GM18870 (cell line): ENCODE measurements around the gene ITGB3.

Experiments used
- ATAC-seq: cut with Tn5 transposase; IDR thresholded peaks from one replicate; pipeline ENCODE4 v1.9.1; 2021; ENCODE audit warnings: moderate library complexity; ENCODE audit not compliant: unreplicated experiment

Gene ITGB3

GRCh38 chr17:47274319-47275069 lies 20.9 kb downstream of the ITGB3 start:
- no peak for ATAC-seq

GRCh38 chr17:47275245-47275984 lies 21.8 kb downstream of the ITGB3 start:
- ATAC-seq: no peak

- no peak for ATAC-seq
Observed at GRCh38 chr17:47276444-47276843, 22.8 kb downstream of the ITGB3 start.

GRCh38 chr17:47276868-47277267 lies 23.2 kb downstream of the ITGB3 start:
- no peak for ATAC-seq

GRCh38 chr17:47277921-47278320 lies 24.3 kb downstream of the ITGB3 start:
- ATAC-seq: no peak

- no peak for ATAC-seq
Observed at GRCh38 chr17:47278561-47278960, 24.9 kb downstream of the ITGB3 start.

- peak; percentile 58 for ATAC-seq
Observed at GRCh38 chr17:47279062-47279801, 25.6 kb downstream of the ITGB3 start.

GRCh38 chr17:47280072-47280811 lies 26.6 kb downstream of the ITGB3 start:
- no peak for ATAC-seq

GRCh38 chr17:47281216-47281615 lies 27.6 kb downstream of the ITGB3 start:
- no peak for ATAC-seq

- ATAC-seq: no peak
Observed at GRCh38 chr17:47285003-47285402, 31.4 kb downstream of the ITGB3 start.

- peak; percentile 71 for ATAC-seq
Observed at GRCh38 chr17:47286198-47286914, 32.7 kb downstream of the ITGB3 start.

GRCh38 chr17:47287068-47287467 lies 33.4 kb downstream of the ITGB3 start:
- no peak for ATAC-seq

- ATAC-seq: no peak
Observed at GRCh38 chr17:47287639-47288038, 34.0 kb downstream of the ITGB3 start.

GRCh38 chr17:47288531-47289116 lies 35.0 kb downstream of the ITGB3 start:
- no peak for ATAC-seq

GRCh38 chr17:47289302-47289701 lies 35.7 kb downstream of the ITGB3 start:
- no peak for ATAC-seq

GRCh38 chr17:47290870-47291241 lies 37.2 kb downstream of the ITGB3 start:
- ATAC-seq: no peak

GRCh38 chr17:47291242-47291873 lies 37.7 kb downstream of the ITGB3 start:
- ATAC-seq: no peak

- ATAC-seq: no peak
Observed at GRCh38 chr17:47292206-47292605, 38.6 kb downstream of the ITGB3 start.

GRCh38 chr17:47295037-47295873 lies 41.6 kb downstream of the ITGB3 start:
- ATAC-seq: no peak
